Head of caudate nucleus (tissue), 42 donors: ENCODE data around the gene IFNA16.
"Not testable (repeated sequence)": the region's sequence is repeated elsewhere in the genome, so short reads cannot be mapped to it uniquely, and the experiment has no call there.

Source experiments
- DNase-seq, 42 donors: peaks; one replicate each; pipeline versions ENCODE4 v3.0.0 to v3.0.0-alpha.2; 2020 to 2021; ENCODE audit warnings: mixed read lengths in 7 of 42
- intact Hi-C: fragments of 100-400 bp; cut with DNase I; formaldehyde crosslinking; loops from one replicate; pipeline ENCODE4 v1.15.0; 2022

The IFNA16 gene

DNA sequence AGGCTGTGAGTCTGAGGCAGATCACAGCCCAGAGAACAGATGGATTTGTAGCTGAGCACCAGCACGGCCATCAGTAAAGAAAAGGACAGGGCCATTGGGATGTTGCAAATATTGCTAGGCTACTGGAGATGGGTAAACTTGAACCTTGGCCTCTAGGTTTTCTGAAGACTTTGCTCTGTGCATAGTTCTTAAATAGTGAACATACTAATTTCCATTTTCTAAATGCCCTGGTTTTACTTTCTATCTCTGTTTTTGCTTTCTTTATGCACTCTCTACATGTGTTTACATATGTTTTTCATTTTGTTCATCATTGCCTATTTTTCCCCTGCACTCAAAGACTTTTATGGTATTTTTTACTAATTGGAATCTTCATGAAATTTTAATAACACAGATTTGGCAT is at the start of gene IFNA16:
Gene IFNA16, minus strand, starts transcription at position 101 of the 400 bp plus-strand sequence. Its CDS starts 6 bp downstream, at position 95.
- intact Hi-C loops, DNase-seq: not testable (repeated sequence)

- DNase-seq, result no peak
- intact Hi-C loops, result no loop called here
Observed at GRCh38 chr9:21265421-21266189, 48.5 kb upstream of the IFNA16 start.

GRCh38 chr9:21255538-21256212 is 38.6 kb upstream of the IFNA16 start:
- intact Hi-C loops, result no loop called here
- DNase-seq, result no peak

DNA sequence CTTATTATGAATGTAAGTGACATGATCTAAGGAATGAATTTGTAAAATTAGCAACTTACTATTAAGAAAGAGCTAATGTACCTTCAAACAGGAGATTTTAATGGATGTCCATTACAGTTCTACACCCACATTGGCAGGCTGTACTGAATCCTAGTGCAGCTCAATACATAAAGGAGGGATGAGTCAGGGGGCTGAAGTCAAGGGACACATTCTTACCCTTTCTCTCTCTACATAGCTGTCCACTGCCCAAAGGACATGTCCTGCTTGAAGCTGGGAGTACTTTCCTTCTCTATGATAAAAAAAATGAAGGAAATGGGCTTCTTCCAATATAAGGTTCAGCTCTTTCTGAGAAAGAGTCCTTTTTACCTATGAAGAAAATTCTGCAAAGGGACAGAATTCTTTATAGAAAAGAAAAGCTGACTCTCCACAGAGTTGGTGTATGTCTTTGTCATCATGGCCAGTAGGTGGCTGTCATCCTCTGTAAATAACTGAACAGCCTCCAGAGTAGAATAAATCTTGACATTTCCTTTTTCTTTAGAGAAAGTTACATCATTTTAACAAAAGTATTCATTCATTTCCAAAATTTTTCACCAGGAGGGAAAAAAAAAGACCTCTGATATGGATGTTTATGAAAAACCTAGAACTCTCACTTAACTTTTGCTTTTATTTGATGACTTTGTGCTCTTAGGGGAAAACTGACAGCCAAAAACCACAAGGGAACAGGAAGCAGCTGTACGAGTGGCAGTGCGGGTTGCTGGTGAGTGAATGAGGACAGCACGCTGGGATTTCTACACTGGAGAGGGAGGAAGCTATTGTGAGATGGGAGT is 35.8 kb upstream of the IFNA16 start:
- intact Hi-C loops, result no loop called here
- peak in 30 of 42 donors; percentile 8 to 61 (median 26) for DNase-seq

GRCh38 chr9:21251638-21252037 is 34.5 kb upstream of the IFNA16 start:
- intact Hi-C loops, result no loop called here
- no peak for DNase-seq

DNA sequence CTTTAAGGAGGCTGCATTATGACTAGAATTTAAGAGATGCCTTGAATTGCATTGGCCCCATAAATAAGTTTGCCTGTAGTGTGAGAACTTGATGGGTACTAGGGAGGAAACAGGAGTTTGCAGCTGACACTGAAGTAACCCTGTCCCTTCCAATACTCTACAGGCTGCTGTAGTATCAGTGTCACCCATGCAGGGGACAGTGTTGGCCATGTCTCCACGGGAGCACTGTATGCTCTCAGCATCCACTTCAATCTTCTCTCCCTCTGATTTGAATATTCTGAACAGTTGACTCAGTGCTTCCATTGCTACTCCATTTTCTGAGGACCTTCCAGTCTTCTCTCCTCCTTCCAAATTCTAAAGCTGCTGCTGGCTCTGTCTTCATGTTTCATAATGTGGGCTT is 34.1 kb upstream of the IFNA16 start:
- DNase-seq, result no peak
- intact Hi-C loops, result no loop called here

DNA sequence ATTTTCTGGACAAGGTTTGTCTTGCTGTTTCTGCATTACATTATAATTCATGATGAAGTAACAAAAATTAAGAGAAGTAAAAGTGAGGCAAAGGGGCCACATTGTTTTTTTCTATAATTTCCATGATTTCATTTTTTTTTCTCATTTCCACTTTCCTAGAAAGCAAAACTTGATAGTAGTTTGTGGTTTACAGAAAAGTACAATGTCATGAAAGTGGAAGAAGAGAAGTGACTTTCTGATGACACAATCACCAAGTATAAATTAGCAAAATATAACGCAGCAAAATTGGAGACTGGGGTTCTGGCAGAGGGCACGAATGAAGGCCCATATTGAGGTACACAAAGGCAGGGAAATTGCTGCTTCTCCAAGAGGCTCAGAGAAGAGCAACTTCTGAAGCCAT is 27.7 kb upstream of the IFNA16 start:
- DNase-seq, result no peak
- intact Hi-C loops, result no loop called here

DNA sequence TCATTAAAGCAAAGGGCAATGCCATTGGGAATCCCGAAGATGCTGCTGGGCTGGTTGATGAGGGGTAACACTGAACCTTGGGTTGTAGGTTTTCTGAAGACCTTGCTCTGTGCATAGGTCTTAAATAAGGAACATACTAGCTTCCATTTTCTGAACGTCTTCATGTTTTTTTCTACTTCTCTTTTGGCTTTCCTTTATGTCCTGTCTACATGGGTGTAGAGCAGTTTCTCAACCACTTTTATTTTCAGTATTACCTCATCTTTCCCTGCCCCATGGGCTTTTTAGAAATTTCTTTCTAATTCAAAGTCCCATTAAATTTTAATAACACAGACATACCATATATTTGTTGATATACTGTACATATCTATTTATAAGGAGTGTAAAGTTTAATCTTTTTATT is 22.8 kb upstream of the IFNA16 start, which contains the start of gene IFNA14:
Gene IFNA14, minus strand, starts transcription at position 95 of the 400 bp plus-strand sequence. Its CDS starts 70 bp downstream, at position 25.
- DNase-seq, result no peak
- intact Hi-C loops, result no loop called here

GRCh38 chr9:21236360-21236714 is 19.2 kb upstream of the IFNA16 start:
- intact Hi-C loops, DNase-seq: not testable (repeated sequence)

DNA sequence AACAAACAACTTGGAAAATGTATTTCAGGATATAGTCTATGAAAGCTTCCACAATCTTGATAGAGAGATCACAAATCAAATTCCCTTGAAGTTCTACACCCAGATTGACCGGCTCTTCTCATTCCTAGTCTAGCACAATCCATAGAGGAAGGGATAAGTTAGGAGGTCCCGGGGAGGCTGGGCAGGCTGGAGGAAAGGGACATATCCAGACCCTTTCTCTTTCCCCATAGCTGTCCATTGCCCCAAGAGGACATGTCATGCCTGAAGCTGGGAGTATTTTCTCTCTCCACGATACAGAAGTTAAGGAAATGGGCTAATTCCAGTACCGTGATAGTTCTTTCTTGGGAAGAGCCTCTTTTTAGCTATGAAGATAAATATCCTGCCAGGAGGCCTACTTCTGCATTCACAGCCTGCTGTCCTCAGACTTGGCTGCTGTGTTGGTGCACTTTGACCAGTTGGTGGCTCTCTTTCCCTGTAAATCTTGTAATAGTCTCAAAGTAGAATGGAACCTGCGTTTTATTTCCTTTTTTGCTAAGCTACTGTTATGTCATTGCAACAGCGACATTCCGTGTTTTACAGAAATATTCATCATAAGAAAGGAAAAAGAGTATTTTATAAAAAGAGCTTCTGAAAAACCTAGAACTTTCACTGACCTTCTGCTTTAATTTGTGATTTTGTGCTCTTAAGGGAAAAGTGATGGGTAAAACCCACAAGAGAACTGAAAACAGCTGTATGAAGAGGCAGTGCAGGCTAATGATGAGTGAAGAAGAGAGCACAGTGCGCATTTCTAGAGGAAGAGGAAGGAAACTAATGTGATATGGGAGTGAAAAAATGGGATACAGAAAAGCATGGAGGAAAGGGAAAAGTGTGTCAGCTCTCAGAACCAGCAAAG is 18.6 kb upstream of the IFNA16 start:
- DNase-seq, result peak in 32 of 42 donors; percentile 7 to 65 (median 35)
- intact Hi-C loops, result not testable (repeated sequence)

GRCh38 chr9:21234153-21234687 is 17.1 kb upstream of the IFNA16 start:
- intact Hi-C loops, result no loop called here
- DNase-seq, result no peak

GRCh38 chr9:21233258-21233657 is 16.1 kb upstream of the IFNA16 start:
- no peak for DNase-seq
- intact Hi-C loops, result no loop called here

DNA sequence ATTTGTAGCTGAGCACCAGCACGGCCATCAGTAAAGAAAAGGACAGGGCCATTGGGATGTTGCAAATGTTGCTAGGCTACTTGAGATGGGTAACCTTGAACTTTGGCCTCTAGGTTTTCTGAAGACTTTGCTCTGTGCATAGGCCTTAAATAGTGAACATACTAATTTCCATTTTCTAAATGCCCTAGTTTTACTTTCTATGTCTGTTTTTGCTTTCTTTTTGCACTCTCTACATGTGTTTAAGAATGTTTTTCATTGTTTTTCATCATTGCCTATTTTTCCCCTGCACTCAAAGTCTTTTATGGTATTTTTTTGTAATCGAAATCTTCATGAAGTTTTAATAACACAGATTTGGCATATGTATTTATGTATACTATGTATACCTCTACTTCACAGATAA is 11.0 kb upstream of the IFNA16 start, which contains the start of gene IFNA17:
Gene IFNA17, minus strand, starts transcription at position 101 of the 400 bp plus-strand sequence. Its CDS starts 49 bp downstream, at position 52.
- DNase-seq, result no peak
- intact Hi-C loops, result no loop called here

DNA sequence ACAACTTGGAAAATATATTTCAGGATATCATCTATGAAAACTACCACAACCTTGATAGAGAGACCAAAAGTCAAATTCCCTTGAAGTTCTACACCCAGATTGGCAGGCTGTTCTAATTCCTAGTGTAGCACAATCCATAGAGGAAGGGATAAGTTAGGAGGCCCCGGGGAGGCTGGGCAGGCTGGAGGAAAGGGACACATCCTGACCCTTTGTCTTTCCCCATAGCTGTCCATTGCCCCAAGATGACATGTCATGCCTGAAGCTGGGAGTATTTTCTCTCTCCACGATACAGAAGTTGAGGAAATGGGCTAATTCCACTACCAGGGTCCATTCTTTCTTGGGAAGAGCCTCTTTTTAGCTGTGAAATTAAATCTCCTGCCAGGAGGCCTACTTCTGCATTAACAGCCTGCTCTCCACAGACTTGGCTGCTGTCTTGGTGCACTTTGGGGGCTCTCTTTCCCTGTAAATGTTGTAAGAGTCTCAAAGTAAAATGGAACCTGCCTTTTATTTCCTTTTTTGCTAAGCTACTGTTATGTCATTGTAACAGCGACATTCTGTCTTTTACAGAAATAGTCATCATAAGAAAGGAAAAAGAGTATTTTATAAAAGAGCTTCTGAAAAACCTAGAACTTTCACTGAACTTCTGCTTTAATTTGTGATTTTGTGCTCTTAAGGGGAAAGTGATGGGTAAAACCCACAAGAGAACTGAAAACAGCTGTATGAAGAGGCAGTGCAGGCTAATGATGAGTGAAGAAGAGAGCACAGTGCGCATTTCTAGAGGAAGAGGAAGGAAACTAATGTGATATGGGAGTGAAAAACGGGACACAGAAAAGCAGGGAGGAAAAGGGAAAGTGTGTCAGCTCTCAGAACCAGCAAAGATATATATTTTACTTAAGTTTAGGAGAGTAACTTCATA is 3.4 kb downstream of the IFNA16 start:
- intact Hi-C loops, DNase-seq: not testable (repeated sequence)

GRCh38 chr9:21212160-21212559 is 5.0 kb downstream of the IFNA16 start:
- DNase-seq, intact Hi-C loops: not testable (repeated sequence)

DNA sequence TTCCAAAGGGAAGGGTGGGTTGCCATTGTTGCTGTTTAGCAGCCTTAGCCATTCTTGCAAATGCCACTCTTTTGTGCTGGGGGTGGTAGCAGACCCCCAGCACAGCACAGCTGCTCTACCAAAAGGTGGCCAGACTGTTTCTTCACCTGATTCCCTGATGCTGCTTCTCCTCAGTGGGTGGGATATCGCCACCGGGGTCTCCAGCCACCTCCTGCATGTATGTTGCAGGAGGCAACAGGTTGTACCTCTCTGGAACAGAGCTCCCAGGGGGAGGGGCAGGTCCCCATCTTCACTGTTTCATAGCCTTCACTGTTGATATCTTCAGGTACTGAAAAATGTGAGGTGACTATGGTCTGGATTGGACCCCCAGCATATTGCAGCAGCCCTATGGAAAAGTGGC is 6.3 kb downstream of the IFNA16 start:
- intact Hi-C loops, DNase-seq: not testable (repeated sequence)

DNA sequence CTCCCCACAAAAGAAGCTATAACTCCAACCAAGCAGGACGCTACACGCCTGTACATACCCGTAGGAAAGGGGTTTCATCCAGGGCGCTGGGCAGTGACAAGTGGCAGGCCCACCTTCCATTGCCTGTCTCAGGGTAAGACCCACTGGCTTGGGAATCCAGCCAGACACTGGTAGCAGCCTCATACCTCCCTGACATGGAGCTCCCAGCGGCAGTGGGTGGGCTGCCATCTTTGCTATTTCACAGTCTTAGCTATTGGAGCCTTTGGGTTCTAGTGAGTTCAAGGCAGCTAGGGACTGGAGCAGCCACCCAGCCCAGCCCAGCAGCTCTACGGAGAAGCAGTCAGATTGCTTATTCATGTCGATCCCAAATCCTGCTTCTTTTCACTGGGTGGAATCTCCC is 6.8 kb downstream of the IFNA16 start:
- intact Hi-C loops, result no loop called here
- no peak for DNase-seq
